HUES64 (cell line): ENCODE data around the gene ZNF483. TPM values are rescaled to one million over a fixed set of nuclear protein-coding genes. Genes with fewer than 3 reads are reported as not detected.
A peak's percentile ranks its signal among the peaks of the same experiment; 100 is the strongest.
"Not testable (repeated sequence)": the region's sequence is repeated elsewhere in the genome, so short reads cannot be mapped to it uniquely, and the experiment has no call there.

ENCODE experiments used
- H3K27ac ChIP-seq: 2 replicates; pipeline ENCODE4 v1.7.0; 2013; ENCODE audit warnings: low read depth, low read length, inconsistent platforms
- H3K27me3 ChIP-seq: 2 replicates; pipeline ENCODE4 v1.6.1; 2013; ENCODE audit warnings: mild to moderate bottlenecking, low read length; ENCODE audit not compliant: insufficient read depth
- H3K36me3 ChIP-seq: 2 replicates; pipeline ENCODE4 v1.6.1; 2013; ENCODE audit warnings: mild to moderate bottlenecking, low read length; ENCODE audit not compliant: insufficient read depth
- H3K4me1 ChIP-seq: 2 replicates; pipeline ENCODE4 v1.6.1; 2013; ENCODE audit warnings: mild to moderate bottlenecking, low read length, moderate library complexity; ENCODE audit not compliant: insufficient read depth
- H3K4me3 ChIP-seq: 2 replicates; pipeline ENCODE4 v1.5.1; 2013; ENCODE audit warnings: mild to moderate bottlenecking, low read length, moderate library complexity
- H3K9ac ChIP-seq: 2 replicates; pipeline ENCODE4 v1.6.1; 2013; ENCODE audit warnings: mild to moderate bottlenecking, low read depth, low read length
- H3K9me3 ChIP-seq: 2 replicates; pipeline ENCODE4 v1.6.1; 2013; ENCODE audit warnings: low read depth, low read length; ENCODE audit not compliant: insufficient read depth
- WGBS: fragments of 150-250, 120-280 bp; methylation state at CpG from one replicate; pipeline ENCODE4 v1.1.7; 2013; ENCODE audit warnings: missing lambda C conversion rate; 5-methylcytosine and 5-hydroxymethylcytosine counted together
- polyA plus RNA-seq, 2 experiments: library from polyadenylated mRNA; stranded (reverse); fragments of 50-300 nt; gene quantifications; one replicate each; pipeline ENCODE4 v1.2.3, GENCODE V29; 2013

Gene ZNF483
- polyA plus RNA-seq (2013, experiment 1 of 2) = 16.1 TPM
- polyA plus RNA-seq (2013, experiment 2 of 2) = 12.8 TPM

- Histone ChIP-seq H3K27ac (peak within 1 kb of the TSS; percentile 79), H3K4me3 (peak within 1 kb of the TSS; percentile 83), H3K4me1 (peaks cover 40% of the 10 kb centered on the region), H3K27me3 (no peaks in the 10 kb centered on the region), H3K9me3 (no peaks in the 10 kb centered on the region), H3K9ac (peak within 1 kb of the TSS; percentile 74), H3K36me3 (peaks cover 23% of the 10 kb centered on the region)
- WGBS = 3% methylated on average over 66 of the region's 66 CpGs
Observed at GRCh38 chr9:111525056-111525977, at the start of gene ZNF483. Gene ZNF483 (plus strand): TSS chr9:111525179. CDS start chr9:111527396, 2,217 bp downstream.

GRCh38 chr9:111475195-111475594, 49.8 kb upstream of the ZNF483 start:
- Histone ChIP-seq H3K27ac (no peak overlapping the region), H3K9ac (no peak overlapping the region), H3K4me1 (peaks cover 24% of the 10 kb centered on the region), H3K36me3 (no peaks in the 10 kb centered on the region), H3K9me3 (no peaks in the 10 kb centered on the region), H3K4me3 (no peak overlapping the region), H3K27me3 (no peaks in the 10 kb centered on the region)
- 96% methylated on average over 2 of the region's 2 CpGs for WGBS

DNA sequence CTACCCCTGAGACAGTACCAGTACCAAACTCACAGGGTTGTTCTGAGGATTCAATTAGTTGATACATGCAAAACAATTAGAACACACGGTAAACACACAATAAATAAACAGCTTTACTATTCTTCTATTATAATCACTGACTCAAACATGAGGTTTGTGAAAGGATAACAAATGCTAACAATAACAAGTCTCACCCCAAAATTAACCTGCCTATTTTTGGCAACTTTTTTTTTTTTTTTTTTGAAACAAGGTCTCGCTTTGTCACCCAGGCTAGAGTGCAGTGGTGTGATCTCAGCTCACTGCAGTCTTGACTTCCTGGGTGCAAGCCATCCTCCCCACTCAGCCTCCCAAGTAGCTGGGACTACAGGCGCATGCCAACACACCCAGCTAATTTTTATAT, 47.3 kb upstream of the ZNF483 start:
- WGBS = 100% methylated on average over 2 of the region's 3 CpGs
- Histone ChIP-seq H3K9ac (no peak overlapping the region), H3K9me3 (no peaks in the 10 kb centered on the region), H3K27ac (no peak overlapping the region), H3K27me3 (no peaks in the 10 kb centered on the region), H3K36me3 (no peaks in the 10 kb centered on the region), H3K4me3 (no peak overlapping the region), H3K4me1 (peaks cover 24% of the 10 kb centered on the region)

GRCh38 chr9:111481885-111482636, 42.9 kb upstream of the ZNF483 start:
- Histone ChIP-seq H3K9me3 (no peaks in the 10 kb centered on the region), H3K4me1 (peaks cover 11% of the 10 kb centered on the region), H3K36me3 (no peaks in the 10 kb centered on the region), H3K27me3 (no peaks in the 10 kb centered on the region), H3K4me3 (peak overlapping the region; percentile 68), H3K9ac (peak overlapping the region; percentile 96), H3K27ac (no peak overlapping the region; the same call in 1 of the 2 replicates)
- 18% methylated on average over 12 of the region's 13 CpGs for WGBS

DNA sequence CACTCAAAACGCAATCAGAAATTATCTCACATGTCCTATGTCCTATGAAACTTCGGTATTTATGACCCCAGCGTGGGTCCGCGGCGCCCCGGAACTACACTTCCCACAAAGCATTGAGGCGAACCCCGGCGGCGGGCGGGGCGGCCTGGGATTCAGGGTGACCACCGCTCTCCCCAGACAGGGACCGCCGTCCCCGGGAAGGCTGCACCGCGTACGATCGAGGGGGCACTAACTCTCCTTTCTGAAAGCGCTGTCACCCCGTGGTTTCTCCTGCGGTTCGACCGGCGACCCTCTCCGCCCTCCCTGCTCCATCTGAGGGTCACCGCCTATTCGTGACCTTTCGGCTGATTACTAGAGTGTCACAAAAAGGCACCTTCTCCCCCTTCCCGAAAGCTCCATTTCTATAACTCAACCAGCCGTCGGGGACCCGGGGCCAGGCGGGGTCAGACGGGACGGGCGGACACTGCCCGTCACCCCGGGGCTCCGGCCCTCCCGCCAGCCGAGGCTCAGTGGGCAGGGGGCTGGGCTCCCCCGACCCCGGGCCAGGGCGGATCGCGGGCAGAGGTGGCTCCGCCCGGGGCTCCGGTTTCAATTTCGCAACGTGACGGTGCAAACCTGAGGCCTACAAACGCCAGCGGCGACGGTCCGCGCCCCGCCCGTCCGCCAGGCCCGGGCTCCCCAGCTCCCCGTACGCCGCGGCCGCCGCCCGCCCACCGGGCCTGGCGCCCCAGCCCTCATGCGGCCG, 42.1 kb upstream of the ZNF483 start:
- WGBS = under 1% methylated on average over 76 of the region's 76 CpGs
- no peaks in the 10 kb centered on the region for H3K27me3 ChIP-seq
- no peaks in the 10 kb centered on the region for H3K36me3 ChIP-seq
- no peaks in the 10 kb centered on the region for H3K9me3 ChIP-seq
- H3K27ac ChIP-seq = peak overlapping the region; percentile 88
- H3K9ac ChIP-seq = peak overlapping the region; percentile 96
- H3K4me3 ChIP-seq = peak overlapping the region; percentile 68
- H3K4me1 ChIP-seq = peaks cover 11% of the 10 kb centered on the region

- no peaks in the 10 kb centered on the region for H3K27me3 ChIP-seq
- H3K27ac ChIP-seq = peak overlapping the region; percentile 88; the same call in 1 of the 2 replicates
- peak overlapping the region; percentile 68 for H3K4me3 ChIP-seq
- peaks cover 11% of the 10 kb centered on the region for H3K4me1 ChIP-seq
- no peaks in the 10 kb centered on the region for H3K9me3 ChIP-seq
- H3K36me3 ChIP-seq = no peaks in the 10 kb centered on the region
- under 1% methylated on average over 78 of the region's 78 CpGs for WGBS
- peak overlapping the region; percentile 96 for H3K9ac ChIP-seq
Observed at GRCh38 chr9:111483439-111483857, 41.5 kb upstream of the ZNF483 start.

- under 1% methylated on average over 101 of the region's 101 CpGs for WGBS
- peak within 1 kb of the TSS; percentile 68 for H3K4me3 ChIP-seq
- H3K27ac ChIP-seq = peak within 1 kb of the TSS; percentile 88
Observed at GRCh38 chr9:111483858-111484571, 41.0 kb upstream of the ZNF483 start, which contains the start of gene ECPAS. Gene ECPAS (minus strand): TSS chr9:111484383. CDS start chr9:111472918, 11,465 bp downstream.

DNA sequence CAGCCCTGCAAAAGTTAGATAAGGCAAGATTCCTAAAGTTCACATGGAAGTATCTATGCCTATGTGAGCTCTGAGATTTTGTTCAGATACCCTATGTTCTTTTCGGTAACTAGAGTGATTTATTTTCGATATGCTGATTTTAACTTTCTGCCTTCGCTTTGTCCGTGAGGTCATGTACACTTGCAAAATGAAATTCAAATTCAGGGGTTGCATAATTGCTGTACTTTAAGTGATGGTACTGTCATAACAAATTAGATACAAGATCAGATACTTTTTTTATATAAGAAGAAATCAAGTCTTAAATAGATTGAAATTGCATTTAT, 40.4 kb upstream of the ZNF483 start:
- no peaks in the 10 kb centered on the region for H3K27me3 ChIP-seq
- H3K4me1 ChIP-seq = peaks cover 11% of the 10 kb centered on the region
- 28% methylated on average over 4 of the region's 4 CpGs for WGBS
- H3K4me3 ChIP-seq = peak overlapping the region; percentile 68
- H3K9ac ChIP-seq = peak overlapping the region; percentile 96
- H3K36me3 ChIP-seq = no peaks in the 10 kb centered on the region
- H3K27ac ChIP-seq = peak overlapping the region; percentile 88
- no peaks in the 10 kb centered on the region for H3K9me3 ChIP-seq

More at GRCh38 chr9:111483858-111484571, 41.0 kb upstream of the ZNF483 start, which contains the start of gene ECPAS:
- Histone ChIP-seq H3K36me3 (no peaks in the 10 kb centered on the region), H3K9ac (peak within 1 kb of the TSS; percentile 96), H3K9me3 (no peaks in the 10 kb centered on the region), H3K27me3 (no peaks in the 10 kb centered on the region), H3K4me1 (peaks cover 11% of the 10 kb centered on the region)

GRCh38 chr9:111497196-111497595, 27.8 kb upstream of the ZNF483 start:
- not testable (repeated sequence) for H3K36me3 ChIP-seq, H3K27ac ChIP-seq, H3K9ac ChIP-seq, H3K27me3 ChIP-seq, H3K4me1 ChIP-seq, H3K9me3 ChIP-seq, H3K4me3 ChIP-seq
- 100% methylated on average over 1 of the region's 2 CpGs for WGBS

- Histone ChIP-seq H3K27ac (no peak overlapping the region), H3K27me3 (no peaks in the 10 kb centered on the region), H3K4me1 (no peaks in the 10 kb centered on the region), H3K9me3 (no peaks in the 10 kb centered on the region), H3K36me3 (no peaks in the 10 kb centered on the region), H3K4me3 (no peak overlapping the region), H3K9ac (no peak overlapping the region)
- WGBS = 95% methylated on average over 16 of the region's 16 CpGs
Observed at GRCh38 chr9:111501005-111501562, 23.9 kb upstream of the ZNF483 start.
